ENCODE data around the gene CRLF2.
"Not testable (repeated sequence)": the region's sequence is repeated elsewhere in the genome, so short reads cannot be mapped to it uniquely, and the experiment has no call there.

Gene CRLF2, protein sequence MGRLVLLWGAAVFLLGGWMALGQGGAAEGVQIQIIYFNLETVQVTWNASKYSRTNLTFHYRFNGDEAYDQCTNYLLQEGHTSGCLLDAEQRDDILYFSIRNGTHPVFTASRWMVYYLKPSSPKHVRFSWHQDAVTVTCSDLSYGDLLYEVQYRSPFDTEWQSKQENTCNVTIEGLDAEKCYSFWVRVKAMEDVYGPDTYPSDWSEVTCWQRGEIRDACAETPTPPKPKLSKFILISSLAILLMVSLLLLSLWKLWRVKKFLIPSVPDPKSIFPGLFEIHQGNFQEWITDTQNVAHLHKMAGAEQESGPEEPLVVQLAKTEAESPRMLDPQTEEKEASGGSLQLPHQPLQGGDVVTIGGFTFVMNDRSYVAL

DNA sequence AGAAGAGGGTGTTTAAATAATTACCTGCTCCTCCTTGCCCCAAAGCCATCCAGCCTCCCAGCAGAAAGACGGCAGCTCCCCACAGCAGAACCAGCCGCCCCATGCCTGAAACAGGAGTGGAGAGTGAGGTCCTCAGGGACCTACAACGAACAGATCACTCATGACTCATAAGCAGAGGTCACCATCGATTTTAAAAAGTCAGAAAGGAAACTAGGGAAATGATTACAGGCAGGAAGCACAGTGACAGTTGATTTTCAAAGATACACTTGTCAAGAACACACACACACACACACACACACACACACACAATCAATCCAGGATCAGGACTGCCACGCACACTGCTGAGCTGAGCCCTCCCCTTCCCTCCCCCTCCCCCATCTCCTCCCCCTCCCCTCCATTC, at the start of gene CRLF2:
Gene CRLF2, minus strand, starts transcription at position 118 of the 400 bp plus-strand sequence. Its CDS starts 15 bp downstream, at position 103.
- TF ChIP-seq, protein P1, sequence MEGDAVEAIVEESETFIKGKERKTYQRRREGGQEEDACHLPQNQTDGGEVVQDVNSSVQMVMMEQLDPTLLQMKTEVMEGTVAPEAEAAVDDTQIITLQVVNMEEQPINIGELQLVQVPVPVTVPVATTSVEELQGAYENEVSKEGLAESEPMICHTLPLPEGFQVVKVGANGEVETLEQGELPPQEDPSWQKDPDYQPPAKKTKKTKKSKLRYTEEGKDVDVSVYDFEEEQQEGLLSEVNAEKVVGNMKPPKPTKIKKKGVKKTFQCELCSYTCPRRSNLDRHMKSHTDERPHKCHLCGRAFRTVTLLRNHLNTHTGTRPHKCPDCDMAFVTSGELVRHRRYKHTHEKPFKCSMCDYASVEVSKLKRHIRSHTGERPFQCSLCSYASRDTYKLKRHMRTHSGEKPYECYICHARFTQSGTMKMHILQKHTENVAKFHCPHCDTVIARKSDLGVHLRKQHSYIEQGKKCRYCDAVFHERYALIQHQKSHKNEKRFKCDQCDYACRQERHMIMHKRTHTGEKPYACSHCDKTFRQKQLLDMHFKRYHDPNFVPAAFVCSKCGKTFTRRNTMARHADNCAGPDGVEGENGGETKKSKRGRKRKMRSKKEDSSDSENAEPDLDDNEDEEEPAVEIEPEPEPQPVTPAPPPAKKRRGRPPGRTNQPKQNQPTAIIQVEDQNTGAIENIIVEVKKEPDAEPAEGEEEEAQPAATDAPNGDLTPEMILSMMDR (IDR thresholded peaks at IDR 0.05; ENCODE audit: low read depth, low read length, missing control alignments) = no peak
- DNase-seq (ENCODE audit: low read depth) = no peak
- no peak within 1 kb of the TSS for H3K4me3 ChIP-seq (ENCODE audit: low read depth, low read length)

DNA sequence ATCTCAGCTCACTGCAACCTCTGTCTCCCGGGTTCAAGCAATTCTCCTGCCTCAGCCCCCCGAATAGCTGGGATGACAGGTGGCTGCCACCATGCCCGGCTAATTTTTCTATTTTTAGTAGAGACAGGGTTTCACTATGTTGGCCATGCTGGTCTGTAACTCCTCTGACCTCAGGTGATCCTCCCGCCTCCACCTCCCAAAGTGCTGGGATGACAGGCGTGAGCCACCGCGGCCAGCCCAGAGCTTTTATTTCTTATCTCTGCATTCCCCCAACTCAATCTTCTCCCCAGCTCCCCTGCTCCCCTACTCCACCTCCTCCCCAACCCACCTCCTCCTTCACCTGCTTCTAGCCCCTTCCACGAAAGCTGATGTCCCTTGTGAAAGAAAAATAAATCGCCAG, 49.3 kb upstream of the CRLF2 start:
- DNase-seq (ENCODE audit: low read depth); H3K4me3 ChIP-seq (ENCODE audit: low read depth, low read length): not testable (repeated sequence)

DNA sequence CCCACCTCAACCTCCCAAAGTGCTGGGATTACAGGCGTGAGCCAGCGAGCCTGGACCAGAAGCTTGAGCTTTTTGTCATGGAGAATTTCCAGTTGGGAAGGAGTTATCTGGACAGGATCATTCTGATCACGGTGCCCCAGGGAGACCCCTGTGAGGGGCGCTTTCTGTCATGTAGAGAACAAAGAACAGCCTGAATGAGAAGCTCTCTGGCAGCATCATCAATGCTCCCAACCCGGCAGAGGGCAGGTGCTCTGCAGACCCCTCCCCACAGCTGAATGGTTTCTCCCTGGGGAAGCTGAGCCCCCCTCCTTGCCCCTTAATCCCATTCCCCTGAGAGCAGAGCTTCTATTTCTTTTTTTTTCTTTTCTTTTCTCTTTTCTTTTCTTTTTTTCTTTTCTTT, 48.8 kb upstream of the CRLF2 start:
- H3K4me3 ChIP-seq (ENCODE audit: low read depth, low read length) = no peak overlapping the region
- TF ChIP-seq, protein P1 (IDR thresholded peaks at IDR 0.05; ENCODE audit: low read depth, low read length, missing control alignments) = no peak
- no peak for DNase-seq (ENCODE audit: low read depth)

DNA sequence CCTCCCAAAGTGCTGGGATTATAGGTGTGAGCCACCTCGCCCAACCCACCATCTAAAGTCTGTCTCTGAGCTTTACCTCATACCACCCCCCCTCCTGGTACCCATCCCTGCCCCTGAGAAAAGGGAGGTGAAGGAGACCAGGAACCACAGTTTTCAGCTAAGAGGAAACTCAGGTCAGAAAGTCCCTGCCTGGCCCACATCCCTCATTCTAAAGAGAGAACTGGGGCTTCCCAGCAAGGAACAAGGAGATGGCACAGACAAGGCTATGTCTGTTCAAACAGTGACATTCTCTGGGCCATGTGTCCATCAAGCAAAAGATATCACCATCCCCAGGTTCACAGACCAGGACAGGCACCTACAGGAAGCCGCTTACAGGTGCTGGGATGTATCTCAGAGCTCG, 40.4 kb upstream of the CRLF2 start:
- no peak overlapping the region for H3K4me3 ChIP-seq (ENCODE audit: low read depth, low read length)
- TF ChIP-seq, protein P1 (IDR thresholded peaks at IDR 0.05; ENCODE audit: low read depth, low read length, missing control alignments) = no peak
- DNase-seq (ENCODE audit: low read depth) = no peak

DNA sequence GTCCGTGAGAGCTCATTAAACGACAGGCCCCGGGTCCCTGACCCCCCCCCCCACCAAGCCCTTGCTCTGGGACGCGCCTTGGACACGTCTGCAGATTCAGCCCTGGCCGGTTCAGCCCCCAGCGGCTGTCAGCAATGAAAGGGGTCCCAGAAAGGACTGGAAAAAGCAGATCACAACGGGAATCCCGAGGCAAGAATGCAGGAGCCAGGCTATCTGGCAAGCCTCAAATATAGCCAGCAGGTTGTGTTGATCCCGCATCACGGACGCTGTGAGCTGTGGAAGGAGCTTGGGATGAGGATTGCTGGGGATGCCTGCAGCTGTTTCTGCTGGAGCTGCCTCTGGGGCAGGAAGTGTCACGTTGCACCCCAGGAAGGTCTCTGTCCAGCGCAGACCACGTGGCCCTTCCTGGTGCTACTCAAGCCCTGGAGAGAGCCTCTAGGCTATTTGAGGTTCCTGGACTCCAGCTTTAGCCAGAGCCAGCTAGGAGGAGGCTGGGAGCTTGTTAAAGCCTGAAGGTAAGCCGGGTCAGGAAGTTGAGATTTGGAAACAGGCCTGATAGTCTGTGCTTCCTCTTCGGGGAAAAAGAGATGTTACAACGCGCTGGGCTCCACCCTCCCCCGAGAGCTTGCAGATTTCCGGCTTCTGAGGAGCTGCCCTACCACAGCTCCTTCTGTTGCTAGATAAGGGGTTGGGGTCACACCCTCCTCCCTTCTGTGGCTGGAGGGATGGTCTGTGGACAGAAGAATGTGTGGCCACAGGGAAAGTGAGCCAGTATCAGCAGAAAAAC, 36.8 kb upstream of the CRLF2 start:
- TF ChIP-seq, protein P1 (IDR thresholded peaks at IDR 0.05; ENCODE audit: low read depth, low read length, missing control alignments) = no peak
- no peak for DNase-seq (ENCODE audit: low read depth)
- H3K4me3 ChIP-seq (ENCODE audit: low read depth, low read length) = no peak overlapping the region

DNA sequence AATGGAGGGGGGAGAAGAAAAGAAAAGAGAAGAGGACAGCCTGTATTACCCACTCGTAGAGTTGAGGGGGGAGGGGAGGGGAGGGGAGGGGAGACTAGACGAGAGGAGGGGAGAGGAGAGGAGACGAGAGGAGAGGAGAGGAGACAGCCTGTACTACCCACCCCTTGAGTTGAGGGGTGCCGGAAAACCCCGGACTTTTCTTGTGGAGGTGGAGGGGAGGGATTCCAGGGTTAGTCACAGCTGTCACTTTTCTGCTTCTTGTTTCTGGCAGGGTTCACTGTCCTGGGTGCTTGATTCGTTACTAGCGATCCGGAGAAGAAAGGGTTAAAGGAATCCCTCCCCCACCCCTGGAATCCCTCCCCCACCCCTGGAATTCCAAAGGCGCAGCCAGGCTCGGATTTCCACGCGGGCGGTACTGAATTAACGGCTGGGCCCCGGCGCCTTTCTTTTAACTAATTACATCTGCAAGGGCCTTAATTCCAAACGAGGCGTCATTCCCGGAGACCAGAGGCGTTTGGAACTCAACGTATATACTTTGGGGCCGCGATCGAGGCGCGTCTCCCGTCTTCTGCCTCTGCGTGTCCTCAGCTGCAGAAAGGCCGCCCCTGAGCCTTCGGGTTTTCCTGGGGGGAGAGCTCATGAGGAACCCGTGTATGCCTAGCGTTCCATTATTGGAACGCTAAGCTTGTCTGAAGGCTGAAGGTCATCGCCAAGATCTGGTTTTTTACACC, 36.0 kb upstream of the CRLF2 start:
- TF ChIP-seq, protein P1 (IDR thresholded peaks at IDR 0.05; ENCODE audit: low read depth, low read length, missing control alignments) = no peak
- no peak overlapping the region for H3K4me3 ChIP-seq (ENCODE audit: low read depth, low read length)
- no peak for DNase-seq (ENCODE audit: low read depth)

DNA sequence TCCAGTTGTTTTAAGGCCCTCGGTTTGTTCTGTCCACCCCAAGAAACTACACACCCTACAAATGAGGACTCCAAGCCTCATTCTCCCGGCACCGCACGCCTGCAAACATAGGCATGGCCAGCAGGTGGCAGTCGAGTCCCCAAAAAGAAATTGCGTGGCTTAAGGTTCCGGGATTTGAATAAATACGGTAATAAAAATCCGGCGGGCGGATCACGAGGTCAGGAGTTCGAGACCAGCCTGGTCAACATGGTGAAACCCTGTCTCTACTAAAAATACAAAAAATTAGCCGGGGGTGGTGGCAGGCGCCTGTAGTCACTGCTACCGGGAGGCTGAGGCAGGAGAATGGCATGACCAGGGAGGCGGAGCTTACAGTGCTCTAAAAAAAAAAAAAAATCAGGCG, 34.4 kb upstream of the CRLF2 start:
- TF ChIP-seq, protein P1 (IDR thresholded peaks at IDR 0.05; ENCODE audit: low read depth, low read length, missing control alignments) = peak; percentile 81
- DNase-seq (ENCODE audit: low read depth) = peak; percentile 39

More for the DNA sequence above, 34.4 kb upstream of the CRLF2 start:
- H3K4me3 ChIP-seq (ENCODE audit: low read depth, low read length) = no peak overlapping the region
